ENCODE results near the gene B4GALT5. TPM values are rescaled to one million over a fixed set of nuclear protein-coding genes. Genes with fewer than 3 reads are reported as not detected.

B4GALT5 gene
- polyA plus RNA-seq, 1 of the 3 experiments (the other 2 are of a cell fraction) = 35.1 TPM

GRCh38 chr20:49741977-49742376 is 28.3 kb upstream of the B4GALT5 start:
- H3K4me3 ChIP-seq (ENCODE audit: low read depth in 2 of 2, low read length in 1 of 2) = no peak overlapping the region
- H3K79me2 ChIP-seq (ENCODE audit: insufficient read depth) = no peaks in the 10 kb centered on the region
- H3K9me2 ChIP-seq = no peaks in the 10 kb centered on the region
- H3K36me3 ChIP-seq (replicated peaks in 1 of 2; ENCODE audit: control insufficient read depth in 1 of 2, insufficient read depth in 2 of 2, low read length in 1 of 2) = no peaks in the 10 kb centered on the region
- ChIA-PET POLR2A (no interaction called here), CTCF (interaction anchor here (1.2 kb wide), 1 partner anchor 14 kb away, joined by 3 read pairs; no protein-coding TSS in a partner anchor)
- no peak for DNase-seq
- WGBS (ENCODE audit: low lambda C conversion rate) = 92% methylated on average over 8 of the region's 8 CpGs
- no peaks in the 10 kb centered on the region for H4K20me1 ChIP-seq (ENCODE audit: insufficient read depth)
- H3F3A ChIP-seq (replicated peaks; ENCODE audit: insufficient read depth) = no peaks in the 10 kb centered on the region
- H3K9me3 ChIP-seq = no peaks in the 10 kb centered on the region
- H3K4me1 ChIP-seq (ENCODE audit: control insufficient read depth in 1 of 2, insufficient read depth in 2 of 2, low read depth in 1 of 2, low read length in 1 of 2) = no peaks in the 10 kb centered on the region
- TF ChIP-seq, protein P1, sequence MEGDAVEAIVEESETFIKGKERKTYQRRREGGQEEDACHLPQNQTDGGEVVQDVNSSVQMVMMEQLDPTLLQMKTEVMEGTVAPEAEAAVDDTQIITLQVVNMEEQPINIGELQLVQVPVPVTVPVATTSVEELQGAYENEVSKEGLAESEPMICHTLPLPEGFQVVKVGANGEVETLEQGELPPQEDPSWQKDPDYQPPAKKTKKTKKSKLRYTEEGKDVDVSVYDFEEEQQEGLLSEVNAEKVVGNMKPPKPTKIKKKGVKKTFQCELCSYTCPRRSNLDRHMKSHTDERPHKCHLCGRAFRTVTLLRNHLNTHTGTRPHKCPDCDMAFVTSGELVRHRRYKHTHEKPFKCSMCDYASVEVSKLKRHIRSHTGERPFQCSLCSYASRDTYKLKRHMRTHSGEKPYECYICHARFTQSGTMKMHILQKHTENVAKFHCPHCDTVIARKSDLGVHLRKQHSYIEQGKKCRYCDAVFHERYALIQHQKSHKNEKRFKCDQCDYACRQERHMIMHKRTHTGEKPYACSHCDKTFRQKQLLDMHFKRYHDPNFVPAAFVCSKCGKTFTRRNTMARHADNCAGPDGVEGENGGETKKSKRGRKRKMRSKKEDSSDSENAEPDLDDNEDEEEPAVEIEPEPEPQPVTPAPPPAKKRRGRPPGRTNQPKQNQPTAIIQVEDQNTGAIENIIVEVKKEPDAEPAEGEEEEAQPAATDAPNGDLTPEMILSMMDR (IDR thresholded peaks at IDR 0.05) = no peak
- TF ChIP-seq FOSL2 (IDR thresholded peaks at IDR 0.05; ENCODE audit: borderline replicate concordance, low read depth) (no peak), RAD21 (IDR thresholded peaks at IDR 0.05; ENCODE audit: low read length) (no peak), MEF2A (IDR thresholded peaks at IDR 0.05; ENCODE audit: borderline replicate concordance, low read depth) (no peak), USF1 (IDR thresholded peaks at IDR 0.05; ENCODE audit: borderline replicate concordance, low read depth) (no peak), GATA2 (CRISPR knock-in tag; IDR thresholded peaks at IDR 0.05) (no peak), RFX5 (IDR thresholded peaks at IDR 0.05; ENCODE audit: low read length) (no peak), JUND (IDR thresholded peaks at IDR 0.05) (no peak), RXRA (IDR thresholded peaks at IDR 0.05; ENCODE audit: borderline replicate concordance, low read depth) (no peak)
- TF ChIP-seq, protein P2, sequence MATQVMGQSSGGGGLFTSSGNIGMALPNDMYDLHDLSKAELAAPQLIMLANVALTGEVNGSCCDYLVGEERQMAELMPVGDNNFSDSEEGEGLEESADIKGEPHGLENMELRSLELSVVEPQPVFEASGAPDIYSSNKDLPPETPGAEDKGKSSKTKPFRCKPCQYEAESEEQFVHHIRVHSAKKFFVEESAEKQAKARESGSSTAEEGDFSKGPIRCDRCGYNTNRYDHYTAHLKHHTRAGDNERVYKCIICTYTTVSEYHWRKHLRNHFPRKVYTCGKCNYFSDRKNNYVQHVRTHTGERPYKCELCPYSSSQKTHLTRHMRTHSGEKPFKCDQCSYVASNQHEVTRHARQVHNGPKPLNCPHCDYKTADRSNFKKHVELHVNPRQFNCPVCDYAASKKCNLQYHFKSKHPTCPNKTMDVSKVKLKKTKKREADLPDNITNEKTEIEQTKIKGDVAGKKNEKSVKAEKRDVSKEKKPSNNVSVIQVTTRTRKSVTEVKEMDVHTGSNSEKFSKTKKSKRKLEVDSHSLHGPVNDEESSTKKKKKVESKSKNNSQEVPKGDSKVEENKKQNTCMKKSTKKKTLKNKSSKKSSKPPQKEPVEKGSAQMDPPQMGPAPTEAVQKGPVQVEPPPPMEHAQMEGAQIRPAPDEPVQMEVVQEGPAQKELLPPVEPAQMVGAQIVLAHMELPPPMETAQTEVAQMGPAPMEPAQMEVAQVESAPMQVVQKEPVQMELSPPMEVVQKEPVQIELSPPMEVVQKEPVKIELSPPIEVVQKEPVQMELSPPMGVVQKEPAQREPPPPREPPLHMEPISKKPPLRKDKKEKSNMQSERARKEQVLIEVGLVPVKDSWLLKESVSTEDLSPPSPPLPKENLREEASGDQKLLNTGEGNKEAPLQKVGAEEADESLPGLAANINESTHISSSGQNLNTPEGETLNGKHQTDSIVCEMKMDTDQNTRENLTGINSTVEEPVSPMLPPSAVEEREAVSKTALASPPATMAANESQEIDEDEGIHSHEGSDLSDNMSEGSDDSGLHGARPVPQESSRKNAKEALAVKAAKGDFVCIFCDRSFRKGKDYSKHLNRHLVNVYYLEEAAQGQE (IDR thresholded peaks at IDR 0.05; ENCODE audit: low read depth, low read length) = no peak
- H3K9ac ChIP-seq = no peak overlapping the region
- H3K27ac ChIP-seq (ENCODE audit: low read depth in 2 of 2, low read length in 1 of 2) = no peak overlapping the region
- no peaks in the 10 kb centered on the region for H3K27me3 ChIP-seq (ENCODE audit: insufficient read depth)
- H2AFZ ChIP-seq (ENCODE audit: low read depth) = no peak overlapping the region
- no peak overlapping the region for H3K4me2 ChIP-seq

- Histone ChIP-seq H3K27ac (ENCODE audit: low read depth in 2 of 2, low read length in 1 of 2) (no peak overlapping the region), H3F3A (replicated peaks; ENCODE audit: insufficient read depth) (no peaks in the 10 kb centered on the region), H3K9me2 (no peaks in the 10 kb centered on the region), H4K20me1 (ENCODE audit: insufficient read depth) (no peaks in the 10 kb centered on the region), H3K9me3 (no peaks in the 10 kb centered on the region), H3K27me3 (ENCODE audit: insufficient read depth) (no peaks in the 10 kb centered on the region), H3K4me1 (ENCODE audit: control insufficient read depth in 1 of 2, insufficient read depth in 2 of 2, low read depth in 1 of 2, low read length in 1 of 2) (no peaks in the 10 kb centered on the region), H3K4me3 (ENCODE audit: low read depth in 2 of 2, low read length in 1 of 2) (no peak overlapping the region), H2AFZ (ENCODE audit: low read depth) (no peak overlapping the region), H3K4me2 (no peak overlapping the region), H3K36me3 (replicated peaks in 1 of 2; ENCODE audit: control insufficient read depth in 1 of 2, insufficient read depth in 2 of 2, low read length in 1 of 2) (no peaks in the 10 kb centered on the region), H3K79me2 (ENCODE audit: insufficient read depth) (no peaks in the 10 kb centered on the region), H3K9ac (no peak overlapping the region)
- WGBS (ENCODE audit: low lambda C conversion rate) = 82% methylated on average over 5 of the region's 5 CpGs
- POLR2A ChIA-PET = no interaction called here
- CTCF ChIA-PET = no interaction called here
- DNase-seq = no peak
- TF ChIP-seq MEF2A (IDR thresholded peaks at IDR 0.05; ENCODE audit: borderline replicate concordance, low read depth) (no peak), TAF1 (IDR thresholded peaks at IDR 0.05; ENCODE audit: borderline replicate concordance, low read depth, low read length) (no peak), EP300 (IDR thresholded peaks at IDR 0.05; ENCODE audit: borderline replicate concordance in 1 of 2, low read depth in 1 of 2, low read length in 1 of 2) (no peak)
- TF ChIP-seq, protein P2 (IDR thresholded peaks at IDR 0.05; ENCODE audit: low read depth, low read length) = no peak
- TF ChIP-seq, protein P3, sequence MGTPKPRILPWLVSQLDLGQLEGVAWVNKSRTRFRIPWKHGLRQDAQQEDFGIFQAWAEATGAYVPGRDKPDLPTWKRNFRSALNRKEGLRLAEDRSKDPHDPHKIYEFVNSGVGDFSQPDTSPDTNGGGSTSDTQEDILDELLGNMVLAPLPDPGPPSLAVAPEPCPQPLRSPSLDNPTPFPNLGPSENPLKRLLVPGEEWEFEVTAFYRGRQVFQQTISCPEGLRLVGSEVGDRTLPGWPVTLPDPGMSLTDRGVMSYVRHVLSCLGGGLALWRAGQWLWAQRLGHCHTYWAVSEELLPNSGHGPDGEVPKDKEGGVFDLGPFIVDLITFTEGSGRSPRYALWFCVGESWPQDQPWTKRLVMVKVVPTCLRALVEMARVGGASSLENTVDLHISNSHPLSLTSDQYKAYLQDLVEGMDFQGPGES (IDR thresholded peaks at IDR 0.05; ENCODE audit: low read depth, low read length) = no peak
Observed at GRCh38 chr20:49740807-49741206, 27.1 kb upstream of the B4GALT5 start.

Data from SK-N-SH (cell line).